Peyer's patch (tissue), 4 donors: ENCODE measurements around the gene ITIH4. TPM values are rescaled to one million over a fixed set of nuclear protein-coding genes. Genes with fewer than 3 reads are reported as not detected.
A peak's percentile ranks its signal among the peaks of the same experiment; 100 is the strongest.

Source experiments
- DNase-seq, 3 donors: peaks; one replicate each; pipeline ENCODE4 v3.0.0-alpha.2; 2017 to 2019
- H3K27ac ChIP-seq, 4 donors: fragments of 200-600 bp; sonication (generic); one replicate each; pipeline ENCODE4 v1.5.1; 2016 to 2019
- H3K27me3 ChIP-seq, 2 donors: fragments of 200-600 bp; sonication (generic); one replicate each; pipeline ENCODE4 v1.5.1; 2019
- H3K36me3 ChIP-seq, 3 donors: fragments of 200-600 bp; sonication (generic); one replicate each; pipeline ENCODE4 v1.5.1; 2016 to 2019
- H3K4me1 ChIP-seq, 4 donors: fragments of 200-600 bp; sonication (generic); one replicate each; pipeline ENCODE4 v1.5.1; 2016 to 2019
- H3K4me3 ChIP-seq, 4 donors: fragments of 200-600 bp; sonication (generic); 1 replicate in 3 of 4; 2 replicates in 1 of 4; pipeline ENCODE4 v1.5.1; 2016 to 2019; ENCODE audit warnings: mild to moderate bottlenecking in 1 of 4
- H3K9me3 ChIP-seq, 4 donors: fragments of 200-600 bp; sonication (generic); one replicate each; pipeline ENCODE4 v1.5.1; 2016 to 2019; ENCODE audit warnings: mild to moderate bottlenecking in 1 of 4
- POLR2A ChIP-seq, 2 donors: fragments of 450-650 bp; IDR thresholded peaks; one replicate each; pipeline ENCODE4 v1.5.1; 2017; ENCODE audit warnings: antibody characterized with exemption in 2 of 2, mild to moderate bottlenecking in 2 of 2, moderate library complexity in 2 of 2
- total RNA-seq, 4 donors: library from RNA; depleted of rRNA; stranded (reverse); fragments of >200 nt; gene quantifications; one replicate each; pipeline ENCODE4 v1.1.0, GENCODE V29; 2016
- TF ChIP-seq, protein P1 (sequence below), 6 experiments: fragments of 450-650 bp in 4 of 6; fragments of 200-600 bp in 2 of 6; sonication (generic) in 1 of 6; IDR thresholded peaks; one replicate each; pipeline ENCODE4 v1.5.1; 2017 to 2019; ENCODE audit warnings: antibody characterized with exemption in 6 of 6, mild to moderate bottlenecking in 3 of 6, moderate library complexity in 1 of 6

The ITIH4 gene
- total RNA-seq, 4 donors from 2014 or later, result 1.1 to 19.8 (median 1.9) TPM

GRCh38 chr3:52849656-52850055 lies 19.2 kb upstream of the ITIH4 start:
- Histone ChIP-seq H3K27ac (no peak overlapping the region), H3K36me3 (peaks cover 0 to 21% (median 0%) of the 10 kb centered on the region in 3 donors), H3K4me3 (no peak overlapping the region), H3K4me1 (peaks cover 0 to 10% (median 2%) of the 10 kb centered on the region in 4 donors), H3K9me3 (no peaks in the 10 kb centered on the region), H3K27me3 (no peaks in the 10 kb centered on the region)
- TF ChIP-seq, protein P1, sequence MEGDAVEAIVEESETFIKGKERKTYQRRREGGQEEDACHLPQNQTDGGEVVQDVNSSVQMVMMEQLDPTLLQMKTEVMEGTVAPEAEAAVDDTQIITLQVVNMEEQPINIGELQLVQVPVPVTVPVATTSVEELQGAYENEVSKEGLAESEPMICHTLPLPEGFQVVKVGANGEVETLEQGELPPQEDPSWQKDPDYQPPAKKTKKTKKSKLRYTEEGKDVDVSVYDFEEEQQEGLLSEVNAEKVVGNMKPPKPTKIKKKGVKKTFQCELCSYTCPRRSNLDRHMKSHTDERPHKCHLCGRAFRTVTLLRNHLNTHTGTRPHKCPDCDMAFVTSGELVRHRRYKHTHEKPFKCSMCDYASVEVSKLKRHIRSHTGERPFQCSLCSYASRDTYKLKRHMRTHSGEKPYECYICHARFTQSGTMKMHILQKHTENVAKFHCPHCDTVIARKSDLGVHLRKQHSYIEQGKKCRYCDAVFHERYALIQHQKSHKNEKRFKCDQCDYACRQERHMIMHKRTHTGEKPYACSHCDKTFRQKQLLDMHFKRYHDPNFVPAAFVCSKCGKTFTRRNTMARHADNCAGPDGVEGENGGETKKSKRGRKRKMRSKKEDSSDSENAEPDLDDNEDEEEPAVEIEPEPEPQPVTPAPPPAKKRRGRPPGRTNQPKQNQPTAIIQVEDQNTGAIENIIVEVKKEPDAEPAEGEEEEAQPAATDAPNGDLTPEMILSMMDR (IDR thresholded peaks at IDR 0.05), result no peak
- TF ChIP-seq POLR2A (IDR thresholded peaks at IDR 0.05), result no peak
- no peak for DNase-seq

- H3K9me3 ChIP-seq, result no peaks in the 10 kb centered on the region
- TF ChIP-seq POLR2A (IDR thresholded peaks at IDR 0.05), result no peak
- TF ChIP-seq, protein P1 (IDR thresholded peaks at IDR 0.05), result no peak
- H3K4me3 ChIP-seq, result no peak overlapping the region
- peaks cover 0 to 21% (median 0%) of the 10 kb centered on the region in 3 donors for H3K36me3 ChIP-seq
- H3K27me3 ChIP-seq, result no peaks in the 10 kb centered on the region
- peaks cover 0 to 16% (median 2%) of the 10 kb centered on the region in 4 donors for H3K4me1 ChIP-seq
- H3K27ac ChIP-seq, result peak overlapping the region in 1 of 4 donors; percentile 23
- DNase-seq, result no peak
Observed at GRCh38 chr3:52848617-52849016, 18.1 kb upstream of the ITIH4 start.

DNA sequence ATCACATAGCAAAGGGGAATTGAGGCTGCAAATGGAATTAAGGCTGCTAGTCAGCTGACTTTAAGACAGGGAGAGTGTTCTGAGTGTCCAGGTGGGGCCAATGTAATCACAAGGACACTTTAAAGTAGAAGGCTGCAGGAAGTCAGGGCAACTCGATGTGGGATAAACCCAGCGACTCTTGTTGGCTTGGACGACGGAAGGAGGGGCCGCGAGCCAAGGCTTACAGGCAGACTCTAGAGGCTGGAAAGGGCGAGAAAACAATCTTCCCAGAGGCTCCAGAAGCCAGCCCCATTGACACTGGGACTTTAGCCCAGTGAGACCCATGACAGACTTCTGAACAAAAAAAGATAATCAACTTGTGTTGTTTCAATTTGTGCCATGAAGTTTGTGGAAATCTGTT lies 17.3 kb upstream of the ITIH4 start:
- no peaks in the 10 kb centered on the region for H3K9me3 ChIP-seq
- no peak overlapping the region for H3K4me3 ChIP-seq
- no peaks in the 10 kb centered on the region for H3K27me3 ChIP-seq
- peaks cover 0 to 16% (median 2%) of the 10 kb centered on the region in 4 donors for H3K4me1 ChIP-seq
- TF ChIP-seq POLR2A (IDR thresholded peaks at IDR 0.05), result no peak
- TF ChIP-seq, protein P1 (IDR thresholded peaks at IDR 0.05), result no peak
- DNase-seq, result no peak
- no peak overlapping the region for H3K27ac ChIP-seq
- peaks cover 0 to 21% (median 0%) of the 10 kb centered on the region in 3 donors for H3K36me3 ChIP-seq

GRCh38 chr3:52847241-52847640 lies 16.8 kb upstream of the ITIH4 start:
- H3K27ac ChIP-seq, result no peak overlapping the region
- no peaks in the 10 kb centered on the region for H3K27me3 ChIP-seq
- H3K36me3 ChIP-seq, result peaks cover 0 to 19% (median 0%) of the 10 kb centered on the region in 3 donors
- peaks cover 0 to 16% (median 2%) of the 10 kb centered on the region in 4 donors for H3K4me1 ChIP-seq
- TF ChIP-seq, protein P1 (IDR thresholded peaks at IDR 0.05), result no peak
- TF ChIP-seq POLR2A (IDR thresholded peaks at IDR 0.05), result no peak
- no peaks in the 10 kb centered on the region for H3K9me3 ChIP-seq
- no peak overlapping the region for H3K4me3 ChIP-seq
- peak in 1 of 3 donors; percentile 25 for DNase-seq

DNA sequence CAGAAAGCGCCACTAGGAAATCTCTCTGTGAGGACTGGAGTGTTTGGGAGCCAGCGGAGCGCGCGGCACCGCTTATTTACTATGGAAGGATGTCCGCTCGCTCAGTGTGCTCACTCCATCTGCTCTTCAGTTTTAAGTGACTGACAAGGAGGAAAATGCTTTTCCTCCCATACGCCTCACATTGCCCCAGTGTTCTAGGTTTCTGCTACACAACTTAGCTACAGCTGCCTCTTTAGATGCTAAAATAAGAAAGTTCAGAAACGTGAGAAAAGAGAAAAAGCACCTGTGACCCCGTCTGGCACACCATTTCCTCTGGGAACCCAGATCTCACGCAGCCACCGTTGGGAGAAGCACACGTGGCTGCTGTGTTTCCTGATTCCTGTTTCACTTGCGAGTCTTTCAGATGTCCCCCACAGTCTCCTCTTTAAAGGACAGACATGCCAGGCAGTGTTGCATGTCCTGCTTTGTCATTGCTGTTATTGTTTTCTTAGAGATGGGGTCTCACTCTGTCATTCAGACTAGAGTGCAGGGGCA lies 16.0 kb upstream of the ITIH4 start:
- Histone ChIP-seq H3K9me3 (no peaks in the 10 kb centered on the region), H3K36me3 (peaks cover 0 to 12% (median 0%) of the 10 kb centered on the region in 3 donors), H3K4me1 (peaks cover 0 to 16% (median 2%) of the 10 kb centered on the region in 4 donors), H3K27ac (peak overlapping the region in 2 of 4 donors; percentile 18 to 66), H3K27me3 (no peaks in the 10 kb centered on the region), H3K4me3 (no peak overlapping the region)
- no peak for DNase-seq
- TF ChIP-seq, protein P1 (IDR thresholded peaks at IDR 0.05), result no peak
